GM10266 (cell line): Measurements from ENCODE around the gene CLIP4.

Experiments
- DNase-seq: peaks from one replicate; pipeline ENCODE4 v3.0.0; 2012; ENCODE audit errors: extremely low spot score
- TF ChIP-seq, protein P1 (sequence below): IDR thresholded peaks from 2 replicates; pipeline ENCODE4 v1.5.1; 2012; ENCODE audit warnings: mild to moderate bottlenecking, low read depth; ENCODE audit not compliant: control insufficient read depth, insufficient read depth; ENCODE audit errors: missing control alignments

CLIP4 gene

GRCh38 chr2:29225814-29226213, 110.6 kb downstream of the CLIP4 start:
- no peak for DNase-seq
- TF ChIP-seq, protein P1, sequence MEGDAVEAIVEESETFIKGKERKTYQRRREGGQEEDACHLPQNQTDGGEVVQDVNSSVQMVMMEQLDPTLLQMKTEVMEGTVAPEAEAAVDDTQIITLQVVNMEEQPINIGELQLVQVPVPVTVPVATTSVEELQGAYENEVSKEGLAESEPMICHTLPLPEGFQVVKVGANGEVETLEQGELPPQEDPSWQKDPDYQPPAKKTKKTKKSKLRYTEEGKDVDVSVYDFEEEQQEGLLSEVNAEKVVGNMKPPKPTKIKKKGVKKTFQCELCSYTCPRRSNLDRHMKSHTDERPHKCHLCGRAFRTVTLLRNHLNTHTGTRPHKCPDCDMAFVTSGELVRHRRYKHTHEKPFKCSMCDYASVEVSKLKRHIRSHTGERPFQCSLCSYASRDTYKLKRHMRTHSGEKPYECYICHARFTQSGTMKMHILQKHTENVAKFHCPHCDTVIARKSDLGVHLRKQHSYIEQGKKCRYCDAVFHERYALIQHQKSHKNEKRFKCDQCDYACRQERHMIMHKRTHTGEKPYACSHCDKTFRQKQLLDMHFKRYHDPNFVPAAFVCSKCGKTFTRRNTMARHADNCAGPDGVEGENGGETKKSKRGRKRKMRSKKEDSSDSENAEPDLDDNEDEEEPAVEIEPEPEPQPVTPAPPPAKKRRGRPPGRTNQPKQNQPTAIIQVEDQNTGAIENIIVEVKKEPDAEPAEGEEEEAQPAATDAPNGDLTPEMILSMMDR, result no peak

DNA sequence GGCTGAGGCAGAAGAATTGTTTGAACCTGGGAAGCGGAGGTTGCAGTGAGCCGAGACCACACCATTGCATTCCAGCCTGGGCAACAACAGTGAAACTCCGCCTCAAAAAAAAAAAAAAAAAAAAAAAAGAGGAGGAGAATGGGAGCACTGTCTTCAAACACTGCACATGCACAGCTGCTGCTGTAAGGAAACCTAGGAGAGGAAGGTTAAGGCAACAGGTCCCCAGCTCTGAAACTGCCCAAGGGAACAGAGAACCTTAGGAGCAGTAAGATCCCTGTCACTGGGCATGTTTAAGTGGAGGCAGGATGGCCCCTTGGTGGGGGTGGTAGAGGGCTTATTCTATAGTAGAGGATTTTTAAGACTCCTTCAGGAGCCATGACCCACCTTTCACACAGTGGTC, 111.2 kb downstream of the CLIP4 start:
- no peak for DNase-seq
- TF ChIP-seq, protein P1, result no peak

GRCh38 chr2:29226808-29227207, 111.6 kb downstream of the CLIP4 start:
- DNase-seq, result no peak
- TF ChIP-seq, protein P1, result no peak

DNA sequence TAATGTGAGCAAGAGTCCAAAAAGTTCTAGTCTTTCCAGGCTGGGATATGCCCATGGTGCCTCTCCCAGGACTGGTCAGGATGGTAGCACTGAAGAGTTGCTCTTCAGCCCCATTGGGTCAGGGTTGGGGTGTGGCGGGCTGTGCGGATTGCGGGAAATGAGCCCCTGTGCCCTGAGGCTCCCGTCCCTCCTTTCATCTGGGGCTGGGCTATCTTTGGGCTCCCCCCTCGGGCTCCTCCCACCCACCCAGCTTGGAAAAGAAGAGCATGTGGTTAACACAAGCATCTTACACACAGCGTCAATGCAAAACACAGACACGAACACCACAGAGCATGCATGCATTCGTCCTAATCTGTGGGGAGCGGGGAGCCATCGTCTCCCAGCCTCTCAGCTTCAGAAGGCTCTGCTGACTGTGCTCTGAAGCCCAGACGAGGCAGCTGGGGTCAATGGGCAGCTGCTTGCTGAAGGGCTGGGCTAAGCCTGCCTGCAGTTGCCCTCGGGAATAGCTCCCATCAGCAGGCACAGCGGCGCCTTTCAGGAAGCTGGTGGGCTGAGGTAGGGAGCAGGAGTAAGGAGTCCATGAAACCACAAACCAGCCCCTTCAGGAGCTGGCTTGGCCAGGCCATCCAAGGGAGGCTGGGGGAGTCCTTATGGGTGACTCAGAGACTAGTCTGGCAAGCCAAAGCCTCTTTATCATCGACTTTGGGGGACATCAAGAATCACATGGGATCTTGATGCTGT, 112.9 kb downstream of the CLIP4 start:
- DNase-seq, result no peak

DNA sequence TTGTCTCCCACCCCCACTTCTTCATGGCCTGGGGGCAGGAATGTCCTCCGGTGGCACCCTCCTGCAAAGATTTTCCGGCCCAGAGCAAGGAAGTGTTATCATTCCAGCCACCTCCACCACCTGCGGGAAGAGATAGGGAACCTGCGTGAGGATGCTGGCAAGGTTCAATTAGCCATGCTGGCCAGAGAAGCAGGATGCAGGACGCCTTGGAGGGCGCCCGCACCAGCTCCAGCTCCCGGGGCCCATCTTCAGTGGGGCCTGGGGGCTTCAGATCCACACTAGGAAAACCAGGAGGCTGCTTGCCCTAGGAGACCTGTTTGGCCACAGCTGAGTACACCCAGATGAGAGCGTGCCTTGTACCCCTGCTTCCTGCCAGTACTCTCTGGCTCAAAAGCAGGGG, 113.7 kb downstream of the CLIP4 start:
- DNase-seq, result no peak
- TF ChIP-seq, protein P1, result no peak

More for the DNA sequence above, 112.9 kb downstream of the CLIP4 start:
- TF ChIP-seq, protein P1, result no peak

DNA sequence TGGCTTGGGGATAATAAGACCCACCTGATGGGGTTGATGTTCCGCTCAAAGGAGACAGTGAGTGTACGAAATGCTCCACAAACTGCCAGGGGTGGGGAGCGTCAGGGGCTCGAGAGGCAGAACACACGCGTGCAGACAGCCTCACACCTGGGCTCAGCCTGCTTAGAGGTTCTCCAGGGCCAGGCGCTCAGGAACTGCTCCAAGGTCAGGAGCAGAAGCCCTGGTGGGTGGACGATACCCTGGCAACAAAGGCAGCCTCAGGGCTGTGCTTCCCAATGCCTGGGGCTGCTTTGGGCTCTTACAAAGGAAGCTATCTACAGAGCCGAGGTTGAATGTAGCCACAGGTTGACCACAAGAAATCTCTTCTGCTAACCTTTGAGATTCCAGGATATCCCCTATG, 114.4 kb downstream of the CLIP4 start:
- DNase-seq, result no peak
- TF ChIP-seq, protein P1, result no peak

DNA sequence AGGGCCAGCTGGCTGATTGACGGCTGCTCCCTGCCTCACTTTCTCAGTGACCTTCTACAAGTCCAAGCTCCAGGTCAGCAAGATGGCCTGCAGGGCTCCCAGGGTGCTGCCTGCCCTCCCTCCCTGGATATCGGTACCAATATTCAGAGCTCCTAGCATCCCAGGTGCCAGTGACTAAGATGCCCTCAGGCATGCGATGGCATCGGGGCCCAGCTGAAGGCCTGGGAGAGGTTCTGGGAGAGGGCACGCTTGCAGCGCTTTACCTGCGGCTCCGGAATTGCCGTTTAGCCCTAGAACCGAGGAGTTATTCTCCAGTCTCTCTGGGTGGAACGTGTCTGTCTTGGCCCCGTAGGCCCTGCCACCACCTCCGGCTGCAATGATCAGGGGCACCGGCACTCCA, 116.8 kb downstream of the CLIP4 start:
- TF ChIP-seq, protein P1, result no peak
- no peak for DNase-seq
